ENCODE results near the gene SEPTIN1.
"Not testable (repeated sequence)": the region's sequence is repeated elsewhere in the genome, so short reads cannot be mapped to it uniquely, and the experiment has no call there.

Gene SEPTIN1

GRCh38 chr16:30350134-30350871 lies 32.1 kb downstream of the SEPTIN1 start:
- DNase-seq (ENCODE audit: low spot score), result peak; percentile 85
- TF ChIP-seq CTCF (IDR thresholded peaks at IDR 0.05; ENCODE audit: extremely low read depth, insufficient read depth, missing control alignments), result no peak
- in situ Hi-C loops (cut with MboI; ENCODE audit: low pct_unique_long_range_greater_than_20kb, low sequenced_read_pairs, unreplicated experiment), result no loop called here

GRCh38 chr16:30349675-30350074 lies 32.7 kb downstream of the SEPTIN1 start:
- in situ Hi-C loops (cut with MboI; ENCODE audit: low pct_unique_long_range_greater_than_20kb, low sequenced_read_pairs, unreplicated experiment), result no loop called here
- no peak for DNase-seq (ENCODE audit: low spot score)
- TF ChIP-seq CTCF (IDR thresholded peaks at IDR 0.05; ENCODE audit: extremely low read depth, insufficient read depth, missing control alignments), result no peak

GRCh38 chr16:30348929-30349328 lies 33.4 kb downstream of the SEPTIN1 start:
- no peak for DNase-seq (ENCODE audit: low spot score)
- in situ Hi-C loops (cut with MboI; ENCODE audit: low pct_unique_long_range_greater_than_20kb, low sequenced_read_pairs, unreplicated experiment), result no loop called here
- TF ChIP-seq CTCF (IDR thresholded peaks at IDR 0.05; ENCODE audit: extremely low read depth, insufficient read depth, missing control alignments), result no peak

- in situ Hi-C loops (cut with MboI; ENCODE audit: low pct_unique_long_range_greater_than_20kb, low sequenced_read_pairs, unreplicated experiment), result no loop called here
- no peak for TF ChIP-seq CTCF (IDR thresholded peaks at IDR 0.05; ENCODE audit: extremely low read depth, insufficient read depth, missing control alignments)
- no peak for DNase-seq (ENCODE audit: low spot score)
These were observed 34.2 kb downstream of the SEPTIN1 start for GRCh38 chr16:30348113-30348512.

- TF ChIP-seq CTCF (IDR thresholded peaks at IDR 0.05; ENCODE audit: extremely low read depth, insufficient read depth, missing control alignments), result no peak
- in situ Hi-C loops (cut with MboI; ENCODE audit: low pct_unique_long_range_greater_than_20kb, low sequenced_read_pairs, unreplicated experiment), result no loop called here
- DNase-seq (ENCODE audit: low spot score), result no peak
These were observed 36.1 kb downstream of the SEPTIN1 start for GRCh38 chr16:30346286-30346685.

- in situ Hi-C loops (cut with MboI; ENCODE audit: low pct_unique_long_range_greater_than_20kb, low sequenced_read_pairs, unreplicated experiment); DNase-seq (ENCODE audit: low spot score): not testable (repeated sequence)
These were observed 38.9 kb downstream of the SEPTIN1 start for GRCh38 chr16:30343491-30343820.

GRCh38 chr16:30342751-30343490 lies 39.4 kb downstream of the SEPTIN1 start:
- TF ChIP-seq CTCF (IDR thresholded peaks at IDR 0.05; ENCODE audit: extremely low read depth, insufficient read depth, missing control alignments), result no peak
- DNase-seq (ENCODE audit: low spot score), result no peak
- in situ Hi-C loops (cut with MboI; ENCODE audit: low pct_unique_long_range_greater_than_20kb, low sequenced_read_pairs, unreplicated experiment), result no loop called here

- in situ Hi-C loops (cut with MboI; ENCODE audit: low pct_unique_long_range_greater_than_20kb, low sequenced_read_pairs, unreplicated experiment); DNase-seq (ENCODE audit: low spot score): not testable (repeated sequence)
These were observed 40.4 kb downstream of the SEPTIN1 start for GRCh38 chr16:30341971-30342370.

Measured in GM13977 (cell line).